Panc1 (cell line): ENCODE data around the gene GABRG3.

ENCODE experiments used
- CTCF ChIP-seq: fragments of 450-650 bp; IDR thresholded peaks from 2 replicates; pipeline ENCODE4 v1.5.1; 2017; ENCODE audit warnings: mild to moderate bottlenecking
- POLR2AphosphoS5 ChIP-seq: IDR thresholded peaks from 2 replicates; pipeline ENCODE4 v1.6.1; 2012; ENCODE audit warnings: mild to moderate bottlenecking, low read depth, low read length, moderate library complexity
- REST ChIP-seq, 2 experiments: IDR thresholded peaks; 2 replicates each; pipeline ENCODE4 v1.6.1; 2011 to 2012; ENCODE audit warnings: low read depth in 2 of 2, control low read depth in 1 of 2, low read length in 1 of 2, mild to moderate bottlenecking in 1 of 2, moderate library complexity in 1 of 2; ENCODE audit not compliant: insufficient read depth in 1 of 2
- SIN3A ChIP-seq: IDR thresholded peaks from 2 replicates; pipeline ENCODE4 v1.6.1; 2012; ENCODE audit warnings: low read depth, mild to moderate bottlenecking, low read length, moderate library complexity, borderline replicate concordance; ENCODE audit not compliant: insufficient read depth
- TCF7L2 ChIP-seq: IDR thresholded peaks from 2 replicates; pipeline ENCODE4 v1.6.1; 2011; ENCODE audit warnings: mild to moderate bottlenecking, low read depth, low read length, inconsistent platforms

DNA sequence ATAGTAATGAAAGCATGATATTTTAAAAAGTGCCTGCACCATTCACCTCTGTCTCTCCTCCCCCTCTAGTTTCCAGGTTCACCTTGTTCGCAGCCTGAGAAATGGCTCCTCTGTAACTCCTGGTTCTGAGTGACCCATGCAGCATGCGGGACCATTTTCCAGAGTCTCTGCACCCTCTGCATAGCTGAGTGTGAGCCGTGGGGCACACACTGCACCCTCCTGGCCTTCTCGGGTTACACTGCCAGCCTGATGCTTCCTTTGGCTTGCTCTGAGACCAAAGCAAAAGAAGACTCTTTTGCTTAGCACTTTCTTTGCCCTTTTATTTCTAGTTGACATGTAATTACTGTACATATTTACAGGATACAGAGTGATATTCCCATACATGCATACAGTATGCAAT lies 287.3 kb downstream of the GABRG3 start:
- no peak for TF ChIP-seq CTCF
- no peak for TF ChIP-seq REST (IDR thresholded peaks at IDR 0.05; ENCODE audit: insufficient read depth in 1 of 2, low read depth in 2 of 2, low read length in 1 of 2)
- no peak for TF ChIP-seq POLR2AphosphoS5
- no peak for TF ChIP-seq TCF7L2
- no peak for TF ChIP-seq SIN3A
